GM12874 (cell line): ENCODE results near the gene ALX3.

Source experiments
- TF ChIP-seq, protein P1 (sequence below): IDR thresholded peaks from 2 replicates; pipeline ENCODE4 v1.5.1; 2011; ENCODE audit warnings: low read depth, mild to moderate bottlenecking, control low read depth, low read length, moderate library complexity; ENCODE audit not compliant: insufficient read depth

The ALX3 gene

DNA sequence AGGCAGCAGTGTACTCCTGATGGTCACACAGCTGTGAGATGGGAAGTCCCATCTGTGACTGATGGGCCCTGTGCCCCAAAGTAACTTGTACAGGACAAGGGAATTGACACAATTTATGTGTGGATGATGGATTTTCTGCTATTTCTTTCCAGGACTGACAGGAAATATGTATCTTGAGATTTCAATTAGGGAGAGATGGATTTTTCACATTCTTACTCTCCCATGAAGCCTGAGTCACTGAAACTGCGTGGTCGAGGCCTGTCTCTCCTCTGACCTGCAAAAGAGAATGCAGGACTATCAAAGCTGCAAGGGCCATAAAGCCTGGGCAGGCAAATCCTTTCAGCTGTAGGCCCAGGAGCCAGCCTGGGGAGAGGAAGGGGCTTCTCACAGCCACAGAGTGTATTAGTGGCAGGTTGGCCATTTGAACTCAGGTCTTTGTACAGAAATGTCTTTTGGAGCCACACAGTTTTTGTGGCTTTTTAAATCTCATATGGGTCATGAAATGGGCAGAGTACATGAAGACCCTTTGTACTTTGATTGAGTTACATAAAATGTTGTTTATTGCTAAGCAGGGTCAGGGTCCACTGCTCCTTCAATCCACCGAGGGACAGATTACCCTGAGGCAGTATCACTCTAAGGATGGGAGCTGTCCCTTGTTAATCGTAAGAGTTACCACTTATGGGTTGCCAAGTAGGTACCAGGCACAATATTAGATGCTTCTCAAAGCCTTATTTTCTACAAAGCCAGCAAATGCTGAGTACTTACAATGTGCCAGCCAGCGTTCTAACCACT, 14.8 kb downstream of the ALX3 start:
- TF ChIP-seq, protein P1, sequence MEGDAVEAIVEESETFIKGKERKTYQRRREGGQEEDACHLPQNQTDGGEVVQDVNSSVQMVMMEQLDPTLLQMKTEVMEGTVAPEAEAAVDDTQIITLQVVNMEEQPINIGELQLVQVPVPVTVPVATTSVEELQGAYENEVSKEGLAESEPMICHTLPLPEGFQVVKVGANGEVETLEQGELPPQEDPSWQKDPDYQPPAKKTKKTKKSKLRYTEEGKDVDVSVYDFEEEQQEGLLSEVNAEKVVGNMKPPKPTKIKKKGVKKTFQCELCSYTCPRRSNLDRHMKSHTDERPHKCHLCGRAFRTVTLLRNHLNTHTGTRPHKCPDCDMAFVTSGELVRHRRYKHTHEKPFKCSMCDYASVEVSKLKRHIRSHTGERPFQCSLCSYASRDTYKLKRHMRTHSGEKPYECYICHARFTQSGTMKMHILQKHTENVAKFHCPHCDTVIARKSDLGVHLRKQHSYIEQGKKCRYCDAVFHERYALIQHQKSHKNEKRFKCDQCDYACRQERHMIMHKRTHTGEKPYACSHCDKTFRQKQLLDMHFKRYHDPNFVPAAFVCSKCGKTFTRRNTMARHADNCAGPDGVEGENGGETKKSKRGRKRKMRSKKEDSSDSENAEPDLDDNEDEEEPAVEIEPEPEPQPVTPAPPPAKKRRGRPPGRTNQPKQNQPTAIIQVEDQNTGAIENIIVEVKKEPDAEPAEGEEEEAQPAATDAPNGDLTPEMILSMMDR: no peak

DNA sequence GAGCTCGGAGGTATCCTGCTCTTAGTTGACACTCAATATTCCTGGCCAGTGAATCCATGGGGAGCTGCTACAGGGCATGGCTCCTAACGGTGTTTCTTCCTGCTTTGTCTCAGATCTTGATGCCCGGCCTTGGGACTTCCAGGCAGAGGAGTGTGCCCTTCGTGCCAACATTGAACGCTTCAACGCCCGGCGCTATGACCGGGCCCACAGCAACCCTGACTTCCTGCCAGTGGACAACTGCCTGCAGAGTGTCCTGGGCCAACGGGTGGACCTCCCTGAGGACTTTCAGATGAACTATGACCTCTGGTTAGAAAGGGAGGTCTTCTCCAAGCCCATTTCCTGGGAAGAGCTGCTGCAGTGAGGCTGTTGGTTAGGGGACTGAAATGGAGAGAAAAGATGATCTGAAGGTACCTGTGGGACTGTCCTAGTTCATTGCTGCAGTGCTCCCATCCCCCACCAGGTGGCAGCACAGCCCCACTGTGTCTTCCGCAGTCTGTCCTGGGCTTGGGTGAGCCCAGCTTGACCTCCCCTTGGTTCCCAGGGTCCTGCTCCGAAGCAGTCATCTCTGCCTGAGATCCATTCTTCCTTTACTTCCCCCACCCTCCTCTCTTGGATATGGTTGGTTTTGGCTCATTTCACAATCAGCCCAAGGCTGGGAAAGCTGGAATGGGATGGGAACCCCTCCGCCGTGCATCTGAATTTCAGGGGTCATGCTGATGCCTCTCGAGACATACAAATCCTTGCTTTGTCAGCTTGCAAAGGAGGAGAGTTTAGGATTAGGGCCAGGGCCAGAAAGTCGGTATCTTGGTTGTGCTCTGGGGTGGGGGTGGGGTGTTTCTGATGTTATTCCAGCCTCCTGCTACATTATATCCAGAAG, 16.7 kb downstream of the ALX3 start:
- TF ChIP-seq, protein P1: peak; percentile 98

DNA sequence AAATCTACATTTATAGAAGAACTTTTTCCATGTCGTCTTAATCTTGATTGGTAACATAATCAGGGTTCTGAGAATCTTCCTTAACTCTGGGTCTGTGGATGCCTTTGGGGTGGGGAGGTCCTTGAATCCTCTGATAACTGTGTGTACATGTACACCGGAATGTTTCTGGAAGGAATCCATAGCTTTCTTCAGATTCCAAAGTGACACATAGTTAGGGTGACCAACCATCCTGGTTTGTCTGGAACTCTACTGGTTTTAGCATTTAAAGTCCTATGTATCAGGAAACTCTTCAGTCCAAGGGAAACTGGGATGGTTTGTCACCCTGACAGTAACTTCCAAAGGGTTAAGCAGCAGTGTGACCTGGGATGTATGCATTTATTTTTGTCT, 19.2 kb downstream of the ALX3 start:
- TF ChIP-seq, protein P1: no peak

DNA sequence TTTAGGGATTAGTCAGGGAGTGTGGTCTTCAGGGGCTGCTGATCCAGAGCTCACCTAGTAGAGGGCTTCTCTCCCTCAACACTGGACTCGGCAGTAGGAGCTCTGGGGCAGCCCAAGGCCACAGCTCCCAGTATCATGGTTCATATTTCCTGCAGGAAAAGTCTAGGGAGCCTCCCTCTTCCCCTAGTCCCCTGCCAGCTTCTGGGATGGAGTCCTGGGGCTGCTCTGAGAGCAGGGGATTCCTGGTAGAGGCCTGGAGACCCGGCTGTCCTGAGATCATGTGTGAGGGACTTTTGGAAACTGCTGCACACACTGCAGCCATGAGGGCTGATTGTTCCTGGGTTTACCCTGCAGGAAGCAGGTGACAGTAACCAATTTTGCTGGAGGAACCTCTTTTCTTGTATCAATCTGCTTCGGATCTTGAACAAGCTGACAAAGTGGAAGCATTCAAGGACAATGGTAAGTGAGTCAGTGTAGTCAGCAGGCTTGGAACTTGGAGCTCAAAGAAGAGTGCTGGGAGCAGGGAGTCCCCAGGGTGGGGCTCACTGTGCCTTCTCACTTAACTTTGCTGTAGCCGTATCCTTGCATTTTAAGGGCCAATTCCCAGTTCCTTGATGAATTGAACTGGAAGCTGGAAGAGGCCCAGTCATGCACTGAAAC, 19.7 kb downstream of the ALX3 start:
- TF ChIP-seq, protein P1: no peak

DNA sequence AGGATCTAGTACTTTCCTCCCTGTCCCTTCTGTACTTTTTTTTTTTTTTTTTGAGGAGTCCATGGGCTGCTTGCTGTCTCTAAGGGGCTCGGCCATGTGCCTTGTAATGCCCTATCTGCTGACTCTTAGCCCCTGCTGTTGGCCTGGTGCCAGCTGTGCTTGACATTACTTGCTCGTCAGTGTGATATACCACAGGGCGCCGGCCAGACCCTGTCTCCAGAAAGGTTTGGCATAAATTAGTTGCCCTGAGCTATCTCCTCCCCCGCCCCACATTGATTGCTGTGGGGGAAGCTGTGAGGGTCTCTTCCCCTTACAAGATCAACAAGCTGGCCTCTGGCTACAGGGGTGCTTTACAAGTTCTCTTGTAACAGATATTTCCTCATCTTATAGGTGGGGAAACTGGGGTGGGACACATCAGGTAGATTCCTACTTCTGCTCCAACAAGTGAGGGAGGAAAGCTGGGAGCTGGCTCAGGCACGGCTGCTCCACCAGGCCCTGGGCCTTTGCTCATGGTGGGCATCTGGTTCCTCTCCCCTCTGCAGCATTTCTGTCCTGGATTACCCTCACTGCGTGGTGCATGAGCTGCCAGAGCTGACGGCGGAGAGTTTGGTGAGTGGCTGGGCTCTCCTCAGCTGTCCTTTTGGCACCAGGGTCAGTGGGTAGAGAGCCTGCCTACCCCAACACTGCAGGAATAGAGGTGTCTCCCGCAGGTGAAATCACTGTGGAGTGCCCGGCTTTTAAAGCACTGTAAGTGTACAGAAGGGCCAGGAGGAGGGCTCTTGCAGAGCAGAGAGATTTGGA, 20.5 kb downstream of the ALX3 start:
- TF ChIP-seq, protein P1: no peak

DNA sequence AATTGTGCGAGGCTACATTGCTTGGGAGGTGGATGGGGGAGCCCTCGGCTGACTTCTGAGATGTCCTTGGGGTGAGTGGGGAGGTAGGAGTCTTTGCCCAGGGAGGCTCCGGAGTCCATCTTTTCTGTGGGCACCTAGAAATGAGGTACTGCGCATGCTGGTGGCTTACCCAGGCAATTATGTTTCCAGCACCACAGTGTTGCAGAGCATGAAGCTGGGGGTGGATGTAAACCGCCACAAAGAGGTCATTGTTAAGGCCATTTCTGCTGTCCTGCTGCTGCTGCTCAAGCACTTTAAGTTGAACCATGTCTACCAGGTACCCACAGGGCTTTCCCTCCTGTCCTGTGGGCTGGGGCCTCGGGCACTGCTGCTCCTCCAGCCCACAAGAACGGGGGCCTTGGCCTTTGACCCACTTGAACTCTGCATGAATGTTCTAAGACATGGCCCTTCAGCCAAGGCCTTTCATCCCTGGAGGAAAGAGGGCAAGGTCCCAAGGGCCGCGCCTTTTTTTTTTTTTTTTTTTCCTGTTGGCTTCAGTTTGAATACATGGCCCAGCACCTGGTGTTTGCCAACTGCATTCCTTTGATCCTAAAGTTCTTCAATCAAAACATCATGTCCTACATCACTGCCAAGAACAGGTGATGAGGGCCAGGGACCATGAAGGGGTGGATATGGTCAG, 21.4 kb downstream of the ALX3 start:
- TF ChIP-seq, protein P1: no peak
